ENCODE data around the gene ITGB6.
"Not testable (repeated sequence)": the region's sequence is repeated elsewhere in the genome, so short reads cannot be mapped to it uniquely, and the experiment has no call there.

Gene ITGB6

GRCh38 chr2:160175169-160176134 lies 24.6 kb downstream of the ITGB6 start:
- peaks cover 2% of the 10 kb centered on the region for H3K4me1 Mint-ChIP-seq
- DNase-seq, result no peak
- no peaks in the 10 kb centered on the region for H3K27me3 Mint-ChIP-seq
- no peaks in the 10 kb centered on the region for H3K9me3 Mint-ChIP-seq
- no peak overlapping the region for H3K4me3 Mint-ChIP-seq
- no peak overlapping the region for H3K27ac Mint-ChIP-seq
- no peak for ATAC-seq

GRCh38 chr2:160174322-160174721 lies 25.8 kb downstream of the ITGB6 start:
- Mint-ChIP-seq H3K4me3 (no peak overlapping the region), H3K27ac (no peak overlapping the region), H3K4me1 (no peaks in the 10 kb centered on the region), H3K27me3 (no peaks in the 10 kb centered on the region), H3K9me3 (no peaks in the 10 kb centered on the region)
- no peak for ATAC-seq
- DNase-seq, result no peak

DNA sequence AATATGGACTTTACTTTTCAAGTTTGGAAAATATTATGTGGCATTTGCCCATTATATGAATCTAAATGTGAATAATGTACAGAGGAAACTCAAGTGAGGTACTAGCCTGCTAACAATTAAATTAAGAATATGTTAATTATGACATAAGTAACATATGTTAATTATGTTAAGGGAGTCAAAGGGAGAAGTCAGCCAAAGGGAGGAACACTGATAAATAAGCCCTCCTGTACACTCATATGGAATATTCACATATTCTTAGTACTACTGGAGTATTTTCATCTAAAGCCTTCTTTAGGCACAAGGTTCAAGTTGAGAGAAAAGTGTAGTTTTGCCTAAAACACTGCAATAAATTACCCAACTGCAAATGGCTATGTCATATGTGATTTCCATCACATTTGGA lies 30.1 kb downstream of the ITGB6 start:
- no peaks in the 10 kb centered on the region for H3K4me1 Mint-ChIP-seq
- DNase-seq (no peak), ATAC-seq (no peak)
- no peak overlapping the region for H3K4me3 Mint-ChIP-seq
- no peaks in the 10 kb centered on the region for H3K27me3 Mint-ChIP-seq
- no peaks in the 10 kb centered on the region for H3K9me3 Mint-ChIP-seq
- no peak overlapping the region for H3K27ac Mint-ChIP-seq

DNA sequence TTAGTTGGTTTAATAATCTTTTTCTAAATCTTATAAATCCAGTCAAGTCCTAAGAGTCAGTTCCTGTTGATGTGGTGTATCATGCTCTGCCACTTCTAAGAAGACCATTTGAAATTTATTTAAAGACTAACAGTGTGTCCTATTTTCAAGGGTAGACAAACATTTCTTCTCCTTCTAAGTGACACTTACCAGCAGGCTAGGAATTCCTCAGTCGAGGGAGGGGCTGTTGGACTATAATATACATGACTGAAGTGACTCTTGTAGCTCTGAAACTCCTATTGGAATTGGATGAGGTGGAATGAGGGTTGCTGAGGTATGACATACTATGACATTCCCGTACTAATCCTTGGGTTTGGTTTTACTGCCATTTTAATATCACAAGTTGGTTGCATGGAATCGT lies 30.6 kb downstream of the ITGB6 start:
- ATAC-seq (no peak), DNase-seq (no peak)
- Mint-ChIP-seq H3K4me3 (no peak overlapping the region), H3K27me3 (no peaks in the 10 kb centered on the region), H3K4me1 (no peaks in the 10 kb centered on the region), H3K27ac (no peak overlapping the region), H3K9me3 (no peaks in the 10 kb centered on the region)

DNA sequence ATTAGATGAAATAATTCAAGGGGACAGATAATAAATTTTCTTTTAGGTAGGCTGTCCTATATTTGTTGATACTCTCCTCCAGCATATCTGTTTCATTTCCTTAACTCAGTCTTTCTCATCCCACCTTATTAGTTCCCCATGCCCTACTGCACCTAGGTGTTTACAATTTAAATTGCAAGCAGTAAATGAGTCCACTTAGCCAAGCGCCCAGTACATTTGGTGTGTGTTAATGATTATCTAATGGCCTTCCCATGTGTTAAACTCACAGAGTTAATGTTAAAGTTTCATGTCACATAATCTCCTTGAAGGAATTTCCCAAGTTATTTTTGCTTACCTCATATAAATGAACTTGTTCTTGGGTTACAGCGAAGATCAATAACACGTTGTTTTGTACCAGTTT lies 31.2 kb downstream of the ITGB6 start:
- no peaks in the 10 kb centered on the region for H3K4me1 Mint-ChIP-seq
- H3K27me3 Mint-ChIP-seq, result no peaks in the 10 kb centered on the region
- DNase-seq (no peak), ATAC-seq (no peak)
- no peaks in the 10 kb centered on the region for H3K9me3 Mint-ChIP-seq
- no peak overlapping the region for H3K27ac Mint-ChIP-seq
- H3K4me3 Mint-ChIP-seq, result no peak overlapping the region

GRCh38 chr2:160167089-160167740 lies 32.9 kb downstream of the ITGB6 start:
- DNase-seq (no peak), ATAC-seq (no peak)
- H3K4me1 Mint-ChIP-seq, result no peaks in the 10 kb centered on the region
- no peaks in the 10 kb centered on the region for H3K27me3 Mint-ChIP-seq
- H3K9me3 Mint-ChIP-seq, result no peaks in the 10 kb centered on the region
- H3K4me3 Mint-ChIP-seq, result no peak overlapping the region
- no peak overlapping the region for H3K27ac Mint-ChIP-seq

DNA sequence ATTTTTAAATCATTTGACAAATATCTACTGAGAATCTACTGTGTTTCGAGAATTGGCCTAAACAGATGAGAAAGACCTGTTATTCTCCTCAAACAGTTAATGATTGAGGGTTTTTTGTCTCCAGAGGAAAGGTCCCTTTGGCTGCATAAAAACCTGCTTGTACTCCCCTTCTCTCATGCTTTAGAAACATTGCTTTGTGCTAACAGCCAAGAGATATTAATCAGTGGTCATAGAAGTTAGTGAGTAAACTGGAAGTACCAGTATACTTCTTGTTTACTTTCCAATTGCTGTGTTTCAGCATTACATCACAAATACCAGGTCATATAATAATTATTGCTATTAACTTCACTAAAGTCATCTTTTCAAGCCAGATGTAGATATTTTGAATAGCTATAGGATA lies 34.1 kb downstream of the ITGB6 start:
- Mint-ChIP-seq H3K27me3 (no peaks in the 10 kb centered on the region), H3K4me3 (no peak overlapping the region), H3K4me1 (no peaks in the 10 kb centered on the region), H3K27ac (no peak overlapping the region), H3K9me3 (no peaks in the 10 kb centered on the region)
- DNase-seq, result no peak
- no peak for ATAC-seq

- H3K27me3 Mint-ChIP-seq, result no peaks in the 10 kb centered on the region
- no peaks in the 10 kb centered on the region for H3K9me3 Mint-ChIP-seq
- H3K27ac Mint-ChIP-seq, result no peak overlapping the region
- ATAC-seq, result no peak
- no peaks in the 10 kb centered on the region for H3K4me1 Mint-ChIP-seq
- DNase-seq, result no peak
- H3K4me3 Mint-ChIP-seq, result no peak overlapping the region
Observed at GRCh38 chr2:160165081-160165480, 35.0 kb downstream of the ITGB6 start.

DNA sequence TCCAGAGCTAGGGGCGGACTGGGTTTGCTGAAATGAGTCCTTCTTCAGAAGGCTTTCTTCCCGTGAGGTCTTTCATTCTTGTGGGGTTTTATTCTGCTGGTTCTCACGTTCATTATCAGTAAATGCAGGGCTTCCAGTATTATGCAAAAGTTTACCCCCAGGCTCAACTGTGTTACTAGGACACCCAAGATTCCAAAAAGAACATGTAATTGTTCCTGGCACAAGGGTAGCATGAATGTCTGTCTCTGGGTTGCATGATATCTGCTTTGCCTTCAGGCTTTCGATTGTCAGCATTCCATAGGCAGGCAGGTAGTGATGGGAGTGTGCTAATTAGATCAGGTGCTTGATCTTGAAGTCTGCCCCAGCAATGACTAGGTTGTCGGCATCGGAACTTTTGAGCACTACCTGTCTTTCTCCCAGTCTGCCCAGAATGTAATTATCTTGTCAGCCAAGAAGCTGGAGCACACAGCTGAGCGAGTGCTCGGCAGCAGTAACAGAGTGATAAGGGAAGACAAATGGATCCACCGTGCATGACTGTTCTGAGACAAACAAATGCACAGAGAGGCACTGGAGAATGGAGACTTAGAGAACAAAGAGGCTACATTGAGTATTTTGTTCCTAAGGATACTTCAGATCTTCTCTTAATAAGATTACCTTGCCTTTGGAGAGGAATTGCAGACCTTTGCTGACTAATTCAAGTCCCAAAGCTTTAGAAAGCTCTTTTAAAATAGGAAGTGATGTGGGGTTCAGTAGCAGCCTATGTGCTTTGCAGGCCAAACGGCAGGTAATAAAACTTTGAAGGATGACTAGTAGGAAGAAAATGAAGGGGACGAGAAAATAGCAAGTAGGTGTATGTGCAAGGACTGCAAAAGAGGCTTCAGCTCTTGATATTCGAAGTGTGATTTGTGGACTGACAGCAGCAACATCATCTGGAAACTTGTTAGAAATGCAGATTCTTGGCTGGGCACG lies 41.9 kb downstream of the ITGB6 start:
- Mint-ChIP-seq H3K27me3 (no peaks in the 10 kb centered on the region), H3K4me1 (no peaks in the 10 kb centered on the region), H3K4me3 (no peak overlapping the region), H3K9me3 (no peaks in the 10 kb centered on the region), H3K27ac (no peak overlapping the region)
- DNase-seq (no peak), ATAC-seq (no peak)

DNA sequence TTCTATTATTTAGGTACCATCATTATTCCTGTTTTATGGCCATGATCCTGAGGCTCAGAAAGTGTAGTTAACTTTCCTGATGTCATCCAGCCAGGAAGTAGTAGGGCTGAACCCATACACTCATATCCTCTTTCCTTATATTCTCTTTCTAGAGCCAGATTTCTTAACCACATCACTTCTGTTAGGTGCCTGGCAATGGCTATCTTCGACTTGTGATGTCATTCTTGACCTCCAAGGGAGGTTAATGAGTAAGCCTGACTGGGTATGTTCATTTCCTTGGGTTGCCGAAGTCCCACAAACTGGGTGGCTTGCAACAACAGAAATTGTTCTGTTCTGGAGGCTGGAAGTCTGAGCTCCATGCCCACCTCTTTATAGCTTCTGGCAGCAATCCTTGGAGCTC lies 43.4 kb downstream of the ITGB6 start:
- ATAC-seq, result no peak
- H3K27ac Mint-ChIP-seq, result no peak overlapping the region
- no peak for DNase-seq
- no peaks in the 10 kb centered on the region for H3K27me3 Mint-ChIP-seq
- no peaks in the 10 kb centered on the region for H3K9me3 Mint-ChIP-seq
- H3K4me1 Mint-ChIP-seq, result no peaks in the 10 kb centered on the region
- H3K4me3 Mint-ChIP-seq, result no peak overlapping the region

GRCh38 chr2:160156100-160156499 lies 44.0 kb downstream of the ITGB6 start:
- no peak overlapping the region for H3K27ac Mint-ChIP-seq
- H3K9me3 Mint-ChIP-seq, result no peaks in the 10 kb centered on the region
- no peak overlapping the region for H3K4me3 Mint-ChIP-seq
- DNase-seq (no peak), ATAC-seq (no peak)
- H3K27me3 Mint-ChIP-seq, result no peaks in the 10 kb centered on the region
- H3K4me1 Mint-ChIP-seq, result no peaks in the 10 kb centered on the region

DNA sequence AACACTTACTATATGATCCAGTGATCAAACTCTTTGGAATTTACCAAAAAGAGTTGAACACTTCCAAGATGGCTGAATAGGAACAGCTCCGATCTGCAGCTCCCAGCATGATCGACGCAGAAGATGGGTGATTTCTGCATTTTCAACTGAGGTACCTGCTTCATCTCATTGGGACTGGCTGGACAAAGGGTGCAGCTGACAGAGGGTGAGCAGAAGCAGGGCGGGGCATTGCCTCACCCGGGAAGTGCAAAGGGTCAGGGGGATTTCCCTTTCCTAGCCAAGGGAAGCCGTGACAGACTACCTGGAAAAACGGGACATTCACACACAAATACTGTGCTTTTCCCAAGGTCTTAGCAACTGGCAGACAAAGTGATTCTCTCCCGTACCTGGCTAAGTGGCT lies 51.7 kb downstream of the ITGB6 start:
- not testable (repeated sequence) for H3K9me3 Mint-ChIP-seq, DNase-seq, ATAC-seq, H3K4me3 Mint-ChIP-seq, H3K27ac Mint-ChIP-seq
- H3K27me3 Mint-ChIP-seq, result peaks cover 12% of the 10 kb centered on the region
- H3K4me1 Mint-ChIP-seq, result peaks cover 19% of the 10 kb centered on the region

DNA sequence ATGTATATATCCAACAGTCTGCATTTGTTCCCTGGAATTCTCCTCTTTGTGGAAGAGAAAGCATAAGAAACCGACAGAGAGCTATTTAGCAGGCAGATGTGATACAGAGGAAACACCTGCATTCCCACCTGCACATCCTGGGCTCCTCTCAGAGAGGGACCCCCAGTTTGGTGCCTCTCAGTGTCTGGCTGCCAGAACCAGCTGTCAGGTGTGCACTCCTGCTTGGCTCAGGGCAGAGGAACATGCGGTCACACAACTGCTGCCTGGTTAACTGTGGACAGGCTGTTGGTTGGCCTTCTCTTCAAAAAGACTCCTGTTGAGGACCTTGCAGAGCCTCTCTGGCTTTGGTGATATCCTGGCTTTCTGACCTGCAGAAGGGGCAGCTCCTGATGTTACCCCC lies 54.6 kb downstream of the ITGB6 start:
- no peak overlapping the region for H3K4me3 Mint-ChIP-seq
- ATAC-seq (no peak), DNase-seq (no peak)
- H3K9me3 Mint-ChIP-seq, result no peaks in the 10 kb centered on the region
- peaks cover 12% of the 10 kb centered on the region for H3K27me3 Mint-ChIP-seq
- no peak overlapping the region for H3K27ac Mint-ChIP-seq
- peaks cover 19% of the 10 kb centered on the region for H3K4me1 Mint-ChIP-seq

GRCh38 chr2:160144280-160144990 lies 55.6 kb downstream of the ITGB6 start:
- ATAC-seq (no peak), DNase-seq (no peak)
- Mint-ChIP-seq H3K9me3 (no peaks in the 10 kb centered on the region), H3K4me1 (peaks cover 19% of the 10 kb centered on the region), H3K4me3 (no peak overlapping the region), H3K27me3 (peaks cover 12% of the 10 kb centered on the region), H3K27ac (no peak overlapping the region)

GRCh38 chr2:160142472-160142871 lies 57.6 kb downstream of the ITGB6 start:
- Mint-ChIP-seq H3K27ac (no peak overlapping the region), H3K4me3 (no peak overlapping the region), H3K27me3 (peaks cover 12% of the 10 kb centered on the region), H3K9me3 (no peaks in the 10 kb centered on the region), H3K4me1 (peaks cover 5% of the 10 kb centered on the region)
- ATAC-seq (no peak), DNase-seq (no peak)
